Central memory CD8-positive, alpha-beta T cell (primary cell): ENCODE results near the gene SLC22A17.

Source experiments
- ATAC-seq: fragments of 150-1000 bp; cut with Tn5 transposase; replicated peaks from 2 replicates; pipeline ENCODE4 v1.10.0; 2022; ENCODE audit warnings: mild to moderate bottlenecking, moderate FRiP score, moderate number of reproducible peaks; ENCODE audit not compliant: poor library complexity, severe bottlenecking; ENCODE audit errors: extremely low read depth
- DNase-seq, 2 donors: peaks; one replicate each; pipeline ENCODE4 v3.0.0; 2021; ENCODE audit warnings: low spot score in 2 of 2
- H3K27ac Mint-ChIP-seq: one replicate; pipeline ENCODE4 v1.8.0; 2022; ENCODE audit warnings: low read depth, mild to moderate bottlenecking, moderate library complexity, mixed read lengths
- H3K27me3 Mint-ChIP-seq: one replicate; pipeline ENCODE4 v1.8.0; 2022; ENCODE audit warnings: mixed read lengths
- H3K36me3 Mint-ChIP-seq: one replicate; pipeline ENCODE4 v1.8.0; 2022; ENCODE audit warnings: mild to moderate bottlenecking, moderate library complexity, mixed read lengths; ENCODE audit not compliant: insufficient read depth
- H3K4me1 Mint-ChIP-seq: one replicate; pipeline ENCODE4 v1.8.0; 2022; ENCODE audit warnings: mixed read lengths
- H3K4me3 Mint-ChIP-seq: one replicate; pipeline ENCODE4 v1.8.0; 2022; ENCODE audit warnings: mild to moderate bottlenecking, moderate library complexity, mixed read lengths
- H3K9me3 Mint-ChIP-seq: one replicate; pipeline ENCODE4 v1.8.0; 2022; ENCODE audit warnings: mixed read lengths

The SLC22A17 gene

GRCh38 chr14:23320584-23321571 is 31.8 kb downstream of the SLC22A17 start, which contains the start of gene PABPN1:
TSS of gene PABPN1 (plus strand) at chr14:23321457. CDS start at chr14:23321470, 13 bp downstream.
- H3K27me3 Mint-ChIP-seq: no peaks in the 10 kb centered on the region
- H3K27ac Mint-ChIP-seq: peak within 1 kb of the TSS; percentile 97
- peaks cover 32% of the 10 kb centered on the region for H3K4me1 Mint-ChIP-seq
- peak within 1 kb of the TSS; percentile 89 for H3K4me3 Mint-ChIP-seq
- no peaks in the 10 kb centered on the region for H3K9me3 Mint-ChIP-seq
- ATAC-seq (peak; percentile 90), DNase-seq (peak; percentile 93 to 98)
- H3K36me3 Mint-ChIP-seq: peaks cover 42% of the 10 kb centered on the region

GRCh38 chr14:23319746-23320583 is 32.7 kb downstream of the SLC22A17 start:
- Mint-ChIP-seq H3K36me3 (peaks cover 34% of the 10 kb centered on the region), H3K27ac (peak overlapping the region; percentile 97), H3K9me3 (no peaks in the 10 kb centered on the region), H3K4me1 (peaks cover 31% of the 10 kb centered on the region), H3K27me3 (no peaks in the 10 kb centered on the region), H3K4me3 (peak overlapping the region; percentile 89)
- ATAC-seq: no peak
- DNase-seq: no peak

GRCh38 chr14:23316300-23316699 is 36.4 kb downstream of the SLC22A17 start:
- no peaks in the 10 kb centered on the region for H3K9me3 Mint-ChIP-seq
- H3K27ac Mint-ChIP-seq: no peak overlapping the region
- ATAC-seq (no peak), DNase-seq (no peak)
- no peaks in the 10 kb centered on the region for H3K27me3 Mint-ChIP-seq
- H3K36me3 Mint-ChIP-seq: peaks cover 8% of the 10 kb centered on the region
- no peak overlapping the region for H3K4me3 Mint-ChIP-seq
- peaks cover 14% of the 10 kb centered on the region for H3K4me1 Mint-ChIP-seq

GRCh38 chr14:23310546-23310945 is 42.1 kb downstream of the SLC22A17 start:
- Mint-ChIP-seq H3K36me3 (no peaks in the 10 kb centered on the region), H3K4me1 (no peaks in the 10 kb centered on the region), H3K9me3 (no peaks in the 10 kb centered on the region), H3K27ac (no peak overlapping the region), H3K27me3 (peaks cover 39% of the 10 kb centered on the region), H3K4me3 (no peak overlapping the region)
- ATAC-seq (no peak), DNase-seq (no peak)

GRCh38 chr14:23308721-23309445 is 43.8 kb downstream of the SLC22A17 start:
- Mint-ChIP-seq H3K36me3 (no peaks in the 10 kb centered on the region), H3K4me1 (no peaks in the 10 kb centered on the region), H3K27ac (no peak overlapping the region), H3K9me3 (no peaks in the 10 kb centered on the region), H3K27me3 (peaks cover 39% of the 10 kb centered on the region), H3K4me3 (no peak overlapping the region)
- ATAC-seq (no peak), DNase-seq (no peak)

GRCh38 chr14:23307687-23308644 is 44.7 kb downstream of the SLC22A17 start:
- Mint-ChIP-seq H3K4me3 (no peak overlapping the region), H3K27me3 (peaks cover 39% of the 10 kb centered on the region)

DNA sequence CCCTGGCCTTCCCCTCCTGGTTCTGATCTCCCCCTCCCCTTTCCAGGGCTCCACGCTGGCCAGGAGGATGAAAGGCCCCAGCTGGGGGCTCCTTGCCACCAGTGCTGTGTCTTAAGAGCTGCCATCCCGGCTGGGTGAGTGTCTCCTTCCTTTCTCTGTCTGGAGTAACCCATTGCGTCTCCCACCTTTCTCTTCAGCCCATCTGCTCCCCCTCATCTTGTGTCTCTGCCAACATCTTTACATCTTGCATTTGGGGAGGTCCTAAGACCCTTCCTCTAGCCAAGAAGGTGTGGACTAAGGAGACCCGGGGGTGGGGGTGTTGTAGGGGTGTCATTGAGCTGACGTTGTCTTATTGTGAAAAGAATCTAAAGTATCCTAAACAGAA is 45.5 kb downstream of the SLC22A17 start:
- H3K27ac Mint-ChIP-seq: peak overlapping the region; percentile 76
- H3K4me3 Mint-ChIP-seq: peak overlapping the region; percentile 22
- H3K27me3 Mint-ChIP-seq: peaks cover 39% of the 10 kb centered on the region
- ATAC-seq: no peak
- no peaks in the 10 kb centered on the region for H3K9me3 Mint-ChIP-seq
- H3K36me3 Mint-ChIP-seq: peaks cover 4% of the 10 kb centered on the region
- DNase-seq: no peak
- peaks cover 12% of the 10 kb centered on the region for H3K4me1 Mint-ChIP-seq

More at GRCh38 chr14:23307687-23308644, 44.7 kb downstream of the SLC22A17 start:
- DNase-seq: no peak
- ATAC-seq: no peak
- Mint-ChIP-seq H3K36me3 (no peaks in the 10 kb centered on the region), H3K4me1 (peaks cover 5% of the 10 kb centered on the region), H3K9me3 (no peaks in the 10 kb centered on the region), H3K27ac (no peak overlapping the region)

DNA sequence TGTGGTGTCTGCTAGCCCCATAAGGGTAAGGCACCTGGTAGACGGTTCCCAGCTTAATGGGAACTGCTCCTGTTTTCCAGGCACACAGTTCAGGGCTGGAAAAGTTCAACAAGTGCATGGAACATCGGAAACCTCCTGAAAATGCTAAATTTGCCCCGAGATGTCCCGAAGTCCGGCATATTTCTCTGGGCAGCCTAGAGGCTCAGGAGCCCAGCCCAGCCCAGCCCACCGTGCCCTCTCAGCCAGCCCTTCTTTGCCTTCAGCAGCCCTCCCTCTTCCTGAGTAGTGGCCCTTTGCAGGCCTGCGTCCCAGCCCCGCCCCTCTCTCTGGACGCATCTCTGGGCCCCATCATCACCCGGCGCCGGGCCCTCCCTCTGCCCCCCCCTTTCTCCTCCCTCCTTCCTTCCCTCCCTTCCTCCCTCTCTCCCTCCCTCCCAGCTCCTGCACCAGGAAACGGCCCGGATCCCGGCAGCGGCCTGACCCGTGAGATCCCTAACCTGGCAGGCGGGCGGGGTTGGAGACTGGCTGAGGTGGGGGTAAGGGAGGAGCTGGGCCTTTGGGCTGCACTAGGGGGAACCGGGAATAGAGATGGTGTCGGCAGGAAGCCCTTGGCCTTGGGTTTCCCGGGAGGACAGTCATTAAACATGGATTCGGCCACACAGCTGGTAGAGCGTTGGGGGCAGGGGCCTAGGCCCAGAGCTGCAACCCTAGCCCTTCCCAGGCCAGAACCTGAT is 46.1 kb downstream of the SLC22A17 start, which contains the start of gene BCL2L2:
Gene BCL2L2 (plus strand): TSS at position 422 of the 734 bp plus-strand sequence. CDS start 935 bp downstream, outside the sequence.
- Mint-ChIP-seq H3K27ac (peak within 1 kb of the TSS; percentile 76), H3K9me3 (no peaks in the 10 kb centered on the region), H3K4me1 (peaks cover 12% of the 10 kb centered on the region), H3K4me3 (peak within 1 kb of the TSS; percentile 22), H3K36me3 (peaks cover 7% of the 10 kb centered on the region), H3K27me3 (peaks cover 39% of the 10 kb centered on the region)
- ATAC-seq: no peak
- no peak for DNase-seq

DNA sequence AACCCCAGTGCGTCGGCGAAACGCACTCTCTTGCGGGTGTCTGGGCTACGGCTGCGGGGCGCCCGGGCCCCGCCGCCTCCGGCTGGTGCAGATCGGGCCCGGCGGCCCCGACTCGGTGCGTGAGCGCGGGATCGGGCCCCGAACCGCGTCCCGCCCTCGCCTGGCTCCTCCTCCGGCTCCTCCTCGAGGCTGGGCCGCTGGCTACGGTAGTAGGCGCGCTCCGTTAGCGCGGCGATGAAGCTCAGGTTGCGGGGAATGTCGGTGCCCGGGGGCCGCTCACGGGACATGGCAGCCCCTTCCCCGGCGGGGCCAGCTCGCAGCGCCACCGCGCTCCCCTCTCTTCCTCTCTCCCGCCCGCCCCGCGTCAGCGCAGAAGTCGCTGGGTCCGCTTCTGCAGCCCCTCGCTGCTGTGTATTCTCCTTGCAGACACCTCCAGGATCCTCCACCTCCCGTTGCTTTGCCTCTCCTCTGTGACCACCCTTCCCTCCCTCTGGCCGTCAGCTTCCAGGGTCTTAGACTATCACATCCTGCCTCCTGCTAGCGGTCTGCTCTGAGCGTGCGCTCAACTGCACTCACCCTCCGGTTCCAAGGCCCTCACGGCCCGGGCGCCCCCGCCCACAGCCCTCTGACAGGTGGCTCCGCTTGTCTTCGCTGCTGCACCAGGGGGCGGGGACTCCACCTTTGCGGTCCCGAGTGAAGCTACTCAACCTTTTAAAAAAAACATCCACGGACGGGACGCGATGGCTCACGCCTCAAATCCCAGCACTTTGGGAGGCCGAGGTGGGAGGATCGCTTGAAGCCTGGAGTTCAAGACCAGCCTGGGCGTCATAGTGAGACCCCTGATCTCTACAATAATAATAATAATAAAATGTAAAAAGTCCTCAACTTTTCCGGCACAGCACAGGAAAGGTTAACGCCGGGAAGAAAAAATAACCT is 50.1 kb downstream of the SLC22A17 start, which contains the start of gene PPP1R3E:
Gene PPP1R3E (minus strand): TSS at position 570 of the 936 bp plus-strand sequence. CDS start 283 bp downstream, at position 287.
- ATAC-seq (peak; percentile 41), DNase-seq (peak; percentile 63 to 65)
- peaks cover 34% of the 10 kb centered on the region for H3K4me1 Mint-ChIP-seq
- peaks cover 14% of the 10 kb centered on the region for H3K36me3 Mint-ChIP-seq
- H3K27ac Mint-ChIP-seq: peak within 1 kb of the TSS; percentile 93
- H3K9me3 Mint-ChIP-seq: no peaks in the 10 kb centered on the region
- H3K4me3 Mint-ChIP-seq: peak within 1 kb of the TSS; percentile 97
- peaks cover 20% of the 10 kb centered on the region for H3K27me3 Mint-ChIP-seq

- Mint-ChIP-seq H3K27me3 (peaks cover 14% of the 10 kb centered on the region), H3K36me3 (peaks cover 16% of the 10 kb centered on the region), H3K4me3 (peak overlapping the region; percentile 97), H3K4me1 (peaks cover 34% of the 10 kb centered on the region), H3K27ac (peak overlapping the region; percentile 93), H3K9me3 (no peaks in the 10 kb centered on the region)
- ATAC-seq (peak; percentile 30), DNase-seq (peak in 1 of 2 donors; percentile 67)
These were observed 50.8 kb downstream of the SLC22A17 start for GRCh38 chr14:23301969-23302289.
